NCI-H128 (cell line): ENCODE results near the gene NRXN3.
"Not testable (repeated sequence)": the region's sequence is repeated elsewhere in the genome, so short reads cannot be mapped to it uniquely, and the experiment has no call there.

Experiments used
- DNase-seq: peaks from one replicate; lab custom pipeline; 2025; ENCODE audit not compliant: unreplicated experiment; lab: John Stamatoyannopoulos, UW

The NRXN3 gene

GRCh38 chr14:78566859-78567172 is 396.6 kb downstream of the NRXN3 start:
- no peak for DNase-seq

GRCh38 chr14:78567343-78567742 is 397.2 kb downstream of the NRXN3 start:
- no peak for DNase-seq

GRCh38 chr14:78573736-78574135 is 403.6 kb downstream of the NRXN3 start:
- not testable (repeated sequence) for DNase-seq

GRCh38 chr14:78576437-78577166 is 406.4 kb downstream of the NRXN3 start:
- DNase-seq: no peak

- no peak for DNase-seq
Measured at GRCh38 chr14:78581229-78581628, 411.1 kb downstream of the NRXN3 start.

- DNase-seq: no peak
Measured at GRCh38 chr14:78586681-78587080, 416.5 kb downstream of the NRXN3 start.

GRCh38 chr14:78588906-78589305 is 418.7 kb downstream of the NRXN3 start:
- no peak for DNase-seq

GRCh38 chr14:78592616-78593219 is 422.5 kb downstream of the NRXN3 start:
- DNase-seq: no peak

- DNase-seq: no peak
Measured at GRCh38 chr14:78593949-78594348, 423.8 kb downstream of the NRXN3 start.

- DNase-seq: no peak
Measured at GRCh38 chr14:78595797-78596196, 425.6 kb downstream of the NRXN3 start.

- peak; percentile 55 for DNase-seq
Measured at GRCh38 chr14:78598046-78598920, 428.1 kb downstream of the NRXN3 start.

- DNase-seq: no peak
Measured at GRCh38 chr14:78605025-78605762, 435.0 kb downstream of the NRXN3 start.

- DNase-seq: no peak
Measured at GRCh38 chr14:78605897-78606500, 435.8 kb downstream of the NRXN3 start.

GRCh38 chr14:78608998-78609787 is 439.0 kb downstream of the NRXN3 start:
- no peak for DNase-seq

GRCh38 chr14:78610994-78611393 is 440.8 kb downstream of the NRXN3 start:
- DNase-seq: no peak

- DNase-seq: no peak
Measured at GRCh38 chr14:78611796-78612571, 441.8 kb downstream of the NRXN3 start.

GRCh38 chr14:78612666-78613065 is 442.5 kb downstream of the NRXN3 start:
- no peak for DNase-seq

GRCh38 chr14:78614593-78614992 is 444.4 kb downstream of the NRXN3 start:
- DNase-seq: no peak

GRCh38 chr14:78617735-78618134 is 447.6 kb downstream of the NRXN3 start:
- DNase-seq: no peak
